Endothelial cell of umbilical vein (primary cell): ENCODE data around the gene NPB. TPM values are rescaled to one million over a fixed set of nuclear protein-coding genes. Genes with fewer than 3 reads are reported as not detected.

Source experiments
- BruUV-seq: library from RNA; stranded (reverse); fragments of 400-500 nt; replicated peaks from 2 replicates; lab custom pipeline; 2021; lab: Mats Ljungman, UMichigan
- CTCF ChIA-PET: fragments of 300-600, 350-600 bp; sonication (Branson Sonifier 250); formaldehyde crosslinking; loops from one replicate; lab custom pipeline; 2021; ENCODE audit warnings: antibody characterized with exemption, inconsistent platforms; lab: Charles Lee
- POLR2A ChIA-PET: fragments of 300-600, 350-600 bp; sonication (Branson Sonifier 250); formaldehyde crosslinking; loops from one replicate; lab custom pipeline; 2021; ENCODE audit warnings: antibody characterized with exemption, inconsistent platforms; lab: Charles Lee
- DNase-seq: peaks from one replicate; pipeline ENCODE4 v3.0.0-alpha.2; 2011; ENCODE audit warnings: low read depth, low spot score
- FAIRE-seq: peaks from 2 replicates; lab custom pipeline; 2011; peaks lifted over from hg19 to GRCh38; lab: Jason Lieb, UNC
- H2AFZ ChIP-seq: 2 replicates; pipeline ENCODE4 v1.6.0; 2012; ENCODE audit warnings: low read depth, low read length, control low read depth, inconsistent platforms
- H3K27ac ChIP-seq: 2 replicates; pipeline ENCODE4 v1.5.1; 2011; ENCODE audit warnings: low read depth, mild to moderate bottlenecking, control low read depth, low read length, moderate library complexity; ENCODE audit not compliant: insufficient read depth
- H3K27me3 ChIP-seq, 2 experiments: 2 replicates each; pipeline versions ENCODE4 v1.6.0 to v1.6.1; 2011; ENCODE audit warnings: low read length in 2 of 2, mixed read lengths in 1 of 2; ENCODE audit not compliant: control insufficient read depth in 2 of 2, insufficient read depth in 2 of 2
- H3K36me3 ChIP-seq, 2 experiments: 2 replicates in 1 of 2; 3 replicates in 1 of 2; pipeline ENCODE4 v1.5.1; 2011; ENCODE audit warnings: low read length in 2 of 2, mild to moderate bottlenecking in 1 of 2, moderate library complexity in 1 of 2; ENCODE audit not compliant: control insufficient read depth in 2 of 2, insufficient read depth in 2 of 2; ENCODE audit errors: extremely low read depth in 1 of 2
- H3K4me1 ChIP-seq: 3 replicates; pipeline ENCODE4 v1.5.1; 2011; ENCODE audit warnings: mild to moderate bottlenecking, low read length; ENCODE audit not compliant: control insufficient read depth, insufficient read depth; ENCODE audit errors: extremely low read depth
- H3K4me2 ChIP-seq: 2 replicates; pipeline ENCODE4 v1.6.1; 2011; ENCODE audit warnings: low read length, control low read depth, mixed read lengths; ENCODE audit not compliant: insufficient read depth
- H3K4me3 ChIP-seq, 3 experiments: fragments of 200-600 bp in 1 of 3; sonication (generic), shearing (Covaris generic) in 1 of 3; replicated peaks in 1 of 3; 2 replicates each; pipeline ENCODE4 v1.5.1; 2011 to 2016; ENCODE audit warnings: control low read depth in 3 of 3, low read length in 3 of 3, mild to moderate bottlenecking in 2 of 3, inconsistent platforms in 1 of 3, low read depth in 1 of 3, moderate library complexity in 1 of 3; ENCODE audit not compliant: insufficient read depth in 1 of 3
- H3K79me2 ChIP-seq: 2 replicates; pipeline ENCODE4 v1.6.0; 2012; ENCODE audit warnings: low read length, inconsistent platforms; ENCODE audit not compliant: control insufficient read depth, insufficient read depth
- H3K9ac ChIP-seq: replicated peaks from 2 replicates; pipeline ENCODE3; 2011; ENCODE audit warnings: low read length, control low read depth; ENCODE audit not compliant: insufficient read depth; ENCODE audit errors: extremely low read depth
- H3K9me1 ChIP-seq: replicated peaks from 3 replicates; pipeline ENCODE4 v1.6.0; 2011; ENCODE audit warnings: mild to moderate bottlenecking, low read length; ENCODE audit not compliant: control insufficient read depth, insufficient read depth; ENCODE audit errors: extremely low read depth
- H3K9me3 ChIP-seq: replicated peaks from 2 replicates; pipeline ENCODE4 v1.5.1; 2012; ENCODE audit warnings: low read length, inconsistent platforms; ENCODE audit not compliant: control insufficient read depth, insufficient read depth
- H4K20me1 ChIP-seq: replicated peaks from 2 replicates; pipeline ENCODE3; 2011; ENCODE audit warnings: mild to moderate bottlenecking, low read length; ENCODE audit not compliant: control insufficient read depth, insufficient read depth; ENCODE audit errors: extremely low read depth
- CTCF ChIP-seq, 2 donors: IDR thresholded peaks; 1 replicate in 1 of 2; 2 replicates in 1 of 2; pipeline ENCODE4 v1.5.1; 2011; ENCODE audit warnings: low read length in 2 of 2, mild to moderate bottlenecking in 2 of 2, moderate library complexity in 2 of 2, control low read depth in 1 of 2, inconsistent platforms in 1 of 2, low read depth in 1 of 2; ENCODE audit not compliant: insufficient read depth in 1 of 2; ENCODE audit errors: extremely low read depth in 1 of 2
- GATA2 ChIP-seq: IDR thresholded peaks from 2 replicates; pipeline ENCODE4 v1.7.0; 2011; ENCODE audit warnings: low read depth, mild to moderate bottlenecking, moderate library complexity, mixed read lengths, low read length; ENCODE audit not compliant: insufficient read length, insufficient read depth
- JUN ChIP-seq: IDR thresholded peaks from 2 replicates; pipeline ENCODE4 v1.6.1; 2011; ENCODE audit warnings: borderline replicate concordance, low read depth; ENCODE audit not compliant: insufficient read length, insufficient read depth
- MAX ChIP-seq: IDR thresholded peaks from 2 replicates; pipeline ENCODE4 v1.6.1; 2011; ENCODE audit not compliant: insufficient read depth, insufficient read length
- dilution Hi-C: fragments of 300-500 bp; cut with MboI; formaldehyde crosslinking; loops from one replicate; pipeline ENCODE4 v1.15.0; 2019; ENCODE audit warnings: low sequenced_read_pairs; ENCODE audit not compliant: extremely low pct_ligation_motif_present
- intact Hi-C: fragments of 100-400 bp; cut with micrococcal nuclease; formaldehyde crosslinking; loops from one replicate; pipeline ENCODE4 v1.10.0; 2022
- polyA plus RNA-seq, 4 experiments: library from polyadenylated mRNA; depleted of rRNA in 3 of 4; stranded (reverse) in 3 of 4; unstranded in 1 of 4; fragments of >200 nt; gene quantifications; 2 replicates each; pipeline versions ENCODE4 v1.2.1 to v1.2.3, GENCODE V29; 2011 to 2012; ENCODE audit warnings: missing spikeins in 1 of 4
- total RNA-seq: library from RNA; stranded (reverse); gene quantifications from 2 replicates; pipeline ENCODE4 v1.2.3, GENCODE V29; 2021

The NPB gene
- total and polyA plus RNA-seq, 2 donors (not counting 3 experiments of a cell fraction or from before 2014, with no cell fraction given) = 0.33 to 0.42 TPM

GRCh38 chr17:81942167-81942553 is 40.1 kb downstream of the NPB start:
- no peaks in the 10 kb centered on the region for H3K9me3 ChIP-seq
- no peaks in the 10 kb centered on the region for H3K9me1 ChIP-seq
- dilution Hi-C loops (no loop called here), intact Hi-C loops (no loop called here)
- no peaks in the 10 kb centered on the region for H3K36me3 ChIP-seq
- H3K9ac ChIP-seq = no peak overlapping the region
- no TSS peak for BruUV-seq
- no peak overlapping the region for H2AFZ ChIP-seq
- H4K20me1 ChIP-seq = no peaks in the 10 kb centered on the region
- ChIA-PET CTCF (interaction anchor here (1.6 kb wide), 1 partner anchor 14 kb away, joined by 4 read pairs; no protein-coding TSS in a partner anchor), POLR2A (no interaction called here)
- no peaks in the 10 kb centered on the region for H3K79me2 ChIP-seq
- TF ChIP-seq JUN (no peak), MAX (no peak), GATA2 (no peak)
- FAIRE-seq = no peak
- peaks cover 0 to 7% of the 10 kb centered on the region in 2 experiments for H3K27me3 ChIP-seq
- no peak for DNase-seq
- H3K4me3 ChIP-seq = no peak overlapping the region
- H3K4me1 ChIP-seq = no peaks in the 10 kb centered on the region
- no peak overlapping the region for H3K4me2 ChIP-seq
- no peak overlapping the region for H3K27ac ChIP-seq

GRCh38 chr17:81944858-81945257 is 42.8 kb downstream of the NPB start:
- H4K20me1 ChIP-seq = no peaks in the 10 kb centered on the region
- ChIA-PET CTCF (interaction anchor here (0.9 to 1.7 kb wide), 3 partner anchors 15 to 75 kb away, joined by 3 to 5 read pairs (median 4); no protein-coding TSS in a partner anchor), POLR2A (interaction anchor here (0.7 kb wide), 1 partner anchor 120 kb away, joined by 3 read pairs; no protein-coding TSS in a partner anchor)
- intact Hi-C loops (no loop called here), dilution Hi-C loops (no loop called here)
- no peaks in the 10 kb centered on the region for H3K79me2 ChIP-seq
- no peaks in the 10 kb centered on the region for H3K36me3 ChIP-seq
- H3K4me3 ChIP-seq = no peak overlapping the region
- no peaks in the 10 kb centered on the region for H3K9me3 ChIP-seq
- no TSS peak for BruUV-seq
- H3K9me1 ChIP-seq = no peaks in the 10 kb centered on the region
- H3K4me2 ChIP-seq = no peak overlapping the region
- H2AFZ ChIP-seq = no peak overlapping the region
- H3K27me3 ChIP-seq = peaks cover 0 to 7% of the 10 kb centered on the region in 2 experiments
- no peak overlapping the region for H3K9ac ChIP-seq
- TF ChIP-seq JUN (no peak), CTCF (IDR thresholded peaks at IDR 0.05; ENCODE audit: extremely low read depth in 1 of 2, insufficient read depth in 1 of 2, low read depth in 1 of 2, low read length in 2 of 2) (no peak)
- FAIRE-seq = no peak
- no peak for DNase-seq
- H3K27ac ChIP-seq = no peak overlapping the region
- H3K4me1 ChIP-seq = no peaks in the 10 kb centered on the region
